B cell (primary cell): ENCODE measurements around the gene CMIP. TPM values are rescaled to one million over a fixed set of nuclear protein-coding genes. Genes with fewer than 3 reads are reported as not detected.

Source experiments
- ATAC-seq: fragments of 200-7000 bp; cut with Tn5 transposase; one replicate; pipeline ENCODE4 v1.10.0; 2021; ENCODE audit warnings: low read depth, mild to moderate bottlenecking, moderate number of reproducible peaks, moderate library complexity
- CTCF ChIA-PET: fragments of 350-600 bp; sonication (Branson Sonifier 250); formaldehyde crosslinking; loops from one replicate; lab custom pipeline; 2021; ENCODE audit warnings: antibody characterized with exemption, inconsistent platforms; lab: Charles Lee
- POLR2A ChIA-PET: fragments of 350-600 bp; sonication (Branson Sonifier 250); formaldehyde crosslinking; loops from one replicate; lab custom pipeline; 2021; ENCODE audit warnings: antibody characterized with exemption; lab: Charles Lee
- DNase-seq: peaks from one replicate; pipeline ENCODE4 v3.0.0; 2013
- H2AFZ ChIP-seq: 2 replicates; pipeline ENCODE4 v1.6.1; 2012; ENCODE audit warnings: mild to moderate bottlenecking, low read depth, low read length; ENCODE audit not compliant: insufficient read depth, poor library complexity, severe bottlenecking
- H3K27ac ChIP-seq, 2 donors: 1 replicate in 1 of 2; 2 replicates in 1 of 2; pipeline ENCODE4 v1.5.1; 2012 to 2013; ENCODE audit warnings: low read length in 2 of 2, mild to moderate bottlenecking in 2 of 2, moderate library complexity in 1 of 2
- H3K27me3 ChIP-seq, 4 experiments: fragments of 200-600 bp in 1 of 4; sonication (generic) in 1 of 4; replicated peaks in 1 of 4; 1 replicate in 2 of 4; 2 replicates in 2 of 4; pipeline versions ENCODE4 v1.6.1 to v1.7.0; 2013 to 2016; ENCODE audit warnings: low read length in 3 of 4, mild to moderate bottlenecking in 2 of 4, mixed read lengths in 1 of 4, moderate library complexity in 1 of 4; ENCODE audit not compliant: insufficient read depth in 4 of 4, control insufficient read depth in 3 of 4; ENCODE audit errors: control extremely low read depth in 1 of 4
- H3K36me3 ChIP-seq, 2 experiments: replicated peaks in 1 of 2; 1 replicate in 1 of 2; 2 replicates in 1 of 2; pipeline versions ENCODE4 v1.6.1 to v1.7.1; 2013; ENCODE audit warnings: low read length in 1 of 2; ENCODE audit not compliant: insufficient read depth in 2 of 2, control insufficient read depth in 1 of 2; ENCODE audit errors: control extremely low read depth in 1 of 2, extremely low read depth in 1 of 2
- H3K4me1 ChIP-seq, 2 donors: fragments of 200-600 bp in 1 of 2; sonication (generic) in 1 of 2; 1 replicate in 1 of 2; 2 replicates in 1 of 2; pipeline versions ENCODE4 v1.5.1 to v1.6.1; 2013 to 2017; ENCODE audit warnings: low read length in 2 of 2; ENCODE audit not compliant: control insufficient read depth in 2 of 2, insufficient read depth in 2 of 2
- H3K4me2 ChIP-seq: replicated peaks from 2 replicates; pipeline ENCODE3; 2012; ENCODE audit warnings: mild to moderate bottlenecking, low read depth, low read length; ENCODE audit not compliant: poor library complexity, severe bottlenecking
- H3K4me3 ChIP-seq, 5 experiments: fragments of 200-600 bp in 1 of 5; sonication (generic) in 1 of 5; 1 replicate in 3 of 5; 2 replicates in 2 of 5; pipeline versions ENCODE4 v1.5.1 to v1.7.0; 2011 to 2016; ENCODE audit warnings: low read length in 4 of 5, mild to moderate bottlenecking in 4 of 5, low read depth in 2 of 5, control low read depth in 1 of 5, moderate library complexity in 1 of 5; ENCODE audit not compliant: insufficient read depth in 1 of 5; ENCODE audit errors: control extremely low read depth in 1 of 5, extremely low read depth in 1 of 5
- H3K79me2 ChIP-seq: fragments of 200-600 bp; sonication (generic); one replicate; pipeline ENCODE4 v1.6.0; 2016; ENCODE audit warnings: low read length; ENCODE audit not compliant: control insufficient read depth, insufficient read depth
- H3K9ac ChIP-seq: fragments of 200-600 bp; sonication (generic); 2 replicates; pipeline ENCODE4 v1.6.1; 2017; ENCODE audit warnings: mild to moderate bottlenecking, low read length, moderate library complexity
- H3K9me3 ChIP-seq, 3 donors: one replicate each; pipeline versions ENCODE4 v1.6.1 to v1.7.1; 2013; ENCODE audit warnings: low read length in 2 of 3; ENCODE audit not compliant: control insufficient read depth in 2 of 3, insufficient read depth in 1 of 3; ENCODE audit errors: control extremely low read depth in 1 of 3
- H4K20me1 ChIP-seq: 2 replicates; pipeline ENCODE4 v1.6.0; 2012; ENCODE audit warnings: mild to moderate bottlenecking, low read length; ENCODE audit not compliant: insufficient read depth, control insufficient read depth, poor library complexity, severe bottlenecking
- H3K27ac Mint-ChIP-seq: one replicate; pipeline ENCODE4 v1.8.0; 2021; ENCODE audit warnings: mixed read lengths
- H3K27me3 Mint-ChIP-seq: one replicate; pipeline ENCODE4 v1.8.0; 2021; ENCODE audit warnings: mixed read lengths
- H3K4me1 Mint-ChIP-seq: one replicate; pipeline ENCODE4 v1.8.0; 2021; ENCODE audit warnings: mixed read lengths
- H3K4me3 Mint-ChIP-seq: one replicate; pipeline ENCODE4 v1.8.0; 2021; ENCODE audit warnings: mixed read lengths
- H3K9me3 Mint-ChIP-seq: one replicate; pipeline ENCODE4 v1.8.0; 2022; ENCODE audit warnings: mixed read lengths; ENCODE audit not compliant: insufficient read depth
- EZH2 ChIP-seq: IDR thresholded peaks from 2 replicates; pipeline ENCODE4 v1.6.1; 2012; ENCODE audit warnings: borderline replicate concordance, low read depth, mild to moderate bottlenecking, moderate library complexity, low read length; ENCODE audit not compliant: insufficient read depth, poor library complexity, severe bottlenecking
- WGBS: methylation state at CpG from one replicate; pipeline ENCODE4 v1.1.5; 2013; ENCODE audit warnings: missing lambda C conversion rate; ENCODE audit not compliant: insufficient coverage; 5-methylcytosine and 5-hydroxymethylcytosine counted together
- intact Hi-C: fragments of 100-400 bp; cut with micrococcal nuclease; formaldehyde crosslinking; loops from one replicate; pipeline ENCODE4 v1.10.0; 2022
- polyA plus RNA-seq: library from polyadenylated mRNA; depleted of rRNA; stranded (reverse); fragments of >200 nt; gene quantifications from 2 replicates; pipeline ENCODE4 v1.2.3, GENCODE V29; 2012
- total RNA-seq, 2 donors: library from RNA; stranded (reverse); fragments of 120-200 nt in 1 of 2; gene quantifications; 1 replicate in 1 of 2; 2 replicates in 1 of 2; pipeline versions ENCODE4 v1.2.3 to v1.2.4, GENCODE V29; 2013 to 2022
- TF ChIP-seq, protein P1 (sequence below): fragments of 200-600 bp; IDR thresholded peaks from one replicate; pipeline ENCODE4 v1.8.0; 2022; ENCODE audit warnings: antibody characterized with exemption, mild to moderate bottlenecking

CMIP gene
- total and polyA plus RNA-seq, 2 donors (not counting 1 experiment from before 2014, with no cell fraction given): 27.1 to 155 TPM

DNA sequence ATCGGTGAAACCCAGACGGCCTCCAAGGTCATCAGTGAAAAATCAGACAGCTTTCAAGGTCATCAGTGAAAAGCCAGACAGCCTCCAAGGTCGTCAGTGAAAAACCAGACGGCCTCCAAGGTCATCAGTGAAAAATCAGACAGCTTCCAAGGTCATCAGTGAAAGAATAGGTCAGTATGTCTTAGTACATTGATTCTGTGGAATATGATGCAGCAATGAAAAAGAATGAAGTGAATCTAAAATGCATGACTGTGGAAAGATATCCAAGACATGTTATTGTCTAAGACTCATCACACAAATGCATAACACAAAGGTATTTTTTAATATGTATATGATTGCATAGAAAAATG lies 72.5 kb downstream of the CMIP start:
- H3K9ac ChIP-seq: no peak overlapping the region
- POLR2A ChIA-PET: no interaction called here
- peaks cover 46 to 68% of the 10 kb centered on the region in 2 donors for H3K4me1 ChIP-seq
- TF ChIP-seq, protein P1, sequence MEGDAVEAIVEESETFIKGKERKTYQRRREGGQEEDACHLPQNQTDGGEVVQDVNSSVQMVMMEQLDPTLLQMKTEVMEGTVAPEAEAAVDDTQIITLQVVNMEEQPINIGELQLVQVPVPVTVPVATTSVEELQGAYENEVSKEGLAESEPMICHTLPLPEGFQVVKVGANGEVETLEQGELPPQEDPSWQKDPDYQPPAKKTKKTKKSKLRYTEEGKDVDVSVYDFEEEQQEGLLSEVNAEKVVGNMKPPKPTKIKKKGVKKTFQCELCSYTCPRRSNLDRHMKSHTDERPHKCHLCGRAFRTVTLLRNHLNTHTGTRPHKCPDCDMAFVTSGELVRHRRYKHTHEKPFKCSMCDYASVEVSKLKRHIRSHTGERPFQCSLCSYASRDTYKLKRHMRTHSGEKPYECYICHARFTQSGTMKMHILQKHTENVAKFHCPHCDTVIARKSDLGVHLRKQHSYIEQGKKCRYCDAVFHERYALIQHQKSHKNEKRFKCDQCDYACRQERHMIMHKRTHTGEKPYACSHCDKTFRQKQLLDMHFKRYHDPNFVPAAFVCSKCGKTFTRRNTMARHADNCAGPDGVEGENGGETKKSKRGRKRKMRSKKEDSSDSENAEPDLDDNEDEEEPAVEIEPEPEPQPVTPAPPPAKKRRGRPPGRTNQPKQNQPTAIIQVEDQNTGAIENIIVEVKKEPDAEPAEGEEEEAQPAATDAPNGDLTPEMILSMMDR: no peak
- TF ChIP-seq EZH2: no peak
- peaks cover 95% of the 10 kb centered on the region for H3K79me2 ChIP-seq
- 95% methylated on average over 4 of the region's 4 CpGs for WGBS
- H3K27me3 ChIP-seq: no peaks in the 10 kb centered on the region
- Mint-ChIP-seq H3K9me3 (no peaks in the 10 kb centered on the region), H3K4me1 (peaks cover 66% of the 10 kb centered on the region), H3K4me3 (no peak overlapping the region), H3K27ac (no peak overlapping the region), H3K27me3 (no peaks in the 10 kb centered on the region)
- no peak for DNase-seq
- H2AFZ ChIP-seq: no peak overlapping the region
- no peak overlapping the region for H3K27ac ChIP-seq
- CTCF ChIA-PET: no interaction called here
- peaks cover 56% of the 10 kb centered on the region for H4K20me1 ChIP-seq
- peaks cover 8 to 26% of the 10 kb centered on the region in 2 experiments for H3K36me3 ChIP-seq
- H3K9me3 ChIP-seq: peaks cover 0 to 5% (median 0%) of the 10 kb centered on the region in 3 donors
- ATAC-seq: no peak
- H3K4me2 ChIP-seq: no peak overlapping the region
- no peak overlapping the region for H3K4me3 ChIP-seq
- intact Hi-C loops: no loop called here

DNA sequence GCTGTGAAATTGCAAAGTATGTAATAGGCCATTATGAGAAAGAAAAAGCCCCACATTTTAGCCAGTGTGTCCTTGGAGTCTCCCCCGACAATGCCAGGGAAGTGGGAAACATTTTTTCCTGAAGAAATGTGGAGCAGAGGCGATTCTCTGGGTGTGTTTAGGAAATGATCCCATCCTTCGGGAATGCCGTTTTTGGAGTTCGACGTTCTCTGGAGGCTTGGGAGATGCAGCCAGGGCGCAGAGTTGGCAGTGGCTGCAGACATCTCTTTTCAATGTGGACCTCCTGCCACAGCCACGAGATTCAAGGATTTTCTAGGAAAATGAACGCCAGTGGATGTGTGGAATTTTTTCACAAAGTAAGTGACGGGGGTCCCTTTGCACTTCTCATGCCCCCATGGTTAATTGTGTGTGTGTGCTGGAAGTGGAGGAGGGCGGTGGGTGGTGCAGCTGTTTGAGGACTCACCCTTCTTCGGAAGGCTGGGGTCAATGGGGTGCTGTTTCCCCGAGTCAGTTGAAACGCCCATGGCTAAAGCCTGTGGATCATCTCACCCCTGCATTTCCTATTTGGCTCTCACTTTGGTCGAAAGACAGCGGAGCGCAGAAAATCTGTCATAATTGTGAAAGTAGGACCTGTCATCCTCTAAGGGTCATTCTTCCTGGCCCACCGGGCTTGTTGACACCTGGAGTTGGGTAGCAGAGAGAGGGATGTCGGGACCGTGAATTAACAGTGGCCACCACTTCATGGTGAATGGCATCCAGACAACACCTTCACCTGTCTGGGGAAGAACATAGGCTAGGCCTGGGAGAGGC lies 73.2 kb downstream of the CMIP start:
- Histone ChIP-seq H3K4me1 (peaks cover 41 to 63% of the 10 kb centered on the region in 2 donors), H3K4me3 (no peak overlapping the region), H4K20me1 (peaks cover 61% of the 10 kb centered on the region), H3K9me3 (peaks cover 0 to 5% (median 0%) of the 10 kb centered on the region in 3 donors), H3K79me2 (peaks cover 97% of the 10 kb centered on the region), H3K36me3 (peaks cover 8 to 26% of the 10 kb centered on the region in 2 experiments), H3K4me2 (no peak overlapping the region), H2AFZ (no peak overlapping the region), H3K9ac (no peak overlapping the region), H3K27me3 (no peaks in the 10 kb centered on the region), H3K27ac (no peak overlapping the region)
- DNase-seq (no peak), ATAC-seq (no peak)
- ChIA-PET CTCF (no interaction called here), POLR2A (interaction anchor here (0.7 to 1.0 kb wide), 2 partner anchors 12 to 34 kb away, joined by 4 to 5 read pairs; no protein-coding TSS in a partner anchor)
- TF ChIP-seq, protein P1: no peak
- TF ChIP-seq EZH2: no peak
- peaks cover 62% of the 10 kb centered on the region for H3K4me1 Mint-ChIP-seq
- intact Hi-C loops: no loop called here
- H3K9me3 Mint-ChIP-seq: no peaks in the 10 kb centered on the region
- no peak overlapping the region for H3K4me3 Mint-ChIP-seq
- H3K27me3 Mint-ChIP-seq: no peaks in the 10 kb centered on the region
- no peak overlapping the region for H3K27ac Mint-ChIP-seq
- WGBS: 97% methylated on average over 11 of the region's 20 CpGs
